HEK293 (cell line): ENCODE measurements around the gene IGF2R.

Experiments used
- CTCF ChIA-PET: fragments of 350-600 bp; formaldehyde crosslinking; extraction: SDS; loops from one replicate; lab custom pipeline; 2021; ENCODE audit warnings: antibody characterized with exemption; lab: Yijun Ruan, JAX
- POLR2A ChIA-PET: fragments of 300-600 bp; formaldehyde crosslinking; extraction: SDS; loops from one replicate; lab custom pipeline; 2020; ENCODE audit warnings: antibody characterized with exemption, inconsistent platforms; lab: Yijun Ruan, JAX
- H3K27ac ChIP-seq: fragments of 200-500 bp; sonication (Bioruptor generic); 2 replicates; pipeline ENCODE4 v1.5.1; 2014; ENCODE audit warnings: low read depth, low read length, control low read depth, inconsistent platforms; ENCODE audit errors: extremely low read depth
- H3K36me3 ChIP-seq, 2 experiments: fragments of 200-500 bp in 1 of 2; sonication (Bioruptor generic) in 1 of 2; 1 replicate in 1 of 2; 2 replicates in 1 of 2; pipeline ENCODE4 v1.5.1; 2014 to 2017; ENCODE audit warnings: inconsistent platforms in 2 of 2, low read length in 2 of 2; ENCODE audit not compliant: control insufficient read depth in 2 of 2, insufficient read depth in 1 of 2
- H3K4me1 ChIP-seq: fragments of 200-500 bp; sonication (Bioruptor generic); 2 replicates; pipeline ENCODE4 v1.5.1; 2014; ENCODE audit warnings: mild to moderate bottlenecking, low read length, inconsistent platforms; ENCODE audit not compliant: control insufficient read depth, insufficient read depth
- H3K4me3 ChIP-seq: 2 replicates; pipeline ENCODE4 v1.5.1; 2011; ENCODE audit warnings: low read depth, mild to moderate bottlenecking, control low read depth, low read length, moderate library complexity
- H3K9me3 ChIP-seq: fragments of 200-500 bp; sonication (Bioruptor generic); 2 replicates; pipeline ENCODE4 v1.5.1; 2014; ENCODE audit warnings: low read depth, low read length, inconsistent platforms; ENCODE audit not compliant: control insufficient read depth, insufficient read depth
- BCL11B ChIP-seq: fragments of 450-650 bp; formaldehyde crosslinking; IDR thresholded peaks from 2 replicates; pipeline ENCODE4 v1.5.1; 2016; ENCODE audit warnings: low read depth, missing biosample characterization, missing genetic modification characterization
- FEZF1 ChIP-seq: fragments of 450-650 bp; formaldehyde crosslinking; IDR thresholded peaks from 2 replicates; pipeline ENCODE4 v1.5.1; 2016; ENCODE audit warnings: missing biosample characterization, missing genetic modification characterization
- KLF1 ChIP-seq: fragments of 450-650 bp; formaldehyde crosslinking; IDR thresholded peaks from 2 replicates; pipeline ENCODE4 v1.5.1; 2016; ENCODE audit warnings: missing biosample characterization, missing genetic modification characterization
- KLF10 ChIP-seq: fragments of 450-650 bp; IDR thresholded peaks from 2 replicates; pipeline ENCODE4 v1.5.1; 2018; ENCODE audit warnings: missing biosample characterization, mild to moderate bottlenecking, missing genetic modification characterization
- SALL2 ChIP-seq: fragments of 450-650 bp; formaldehyde crosslinking; IDR thresholded peaks from 2 replicates; pipeline ENCODE4 v1.5.0; 2017; ENCODE audit warnings: missing biosample characterization, mild to moderate bottlenecking, missing genetic modification characterization, borderline replicate concordance
- TRIM28 ChIP-seq: IDR thresholded peaks from 2 replicates; pipeline ENCODE4 v1.6.1; 2011; ENCODE audit warnings: low read length, control low read depth, borderline replicate concordance
- ZBTB7A ChIP-seq: fragments of 450-650 bp; formaldehyde crosslinking; IDR thresholded peaks from 2 replicates; pipeline ENCODE4 v1.5.1; 2016; ENCODE audit warnings: low read depth, missing biosample characterization, missing genetic modification characterization
- ZEB2 ChIP-seq: fragments of 450-650 bp; formaldehyde crosslinking; IDR thresholded peaks from 2 replicates; pipeline ENCODE4 v1.5.1; 2016; ENCODE audit warnings: missing biosample characterization, missing genetic modification characterization
- ZNF10 ChIP-seq: fragments of 450-650 bp; formaldehyde crosslinking; IDR thresholded peaks from 2 replicates; pipeline ENCODE4 v1.5.1; 2017; ENCODE audit warnings: missing biosample characterization, missing genetic modification characterization
- ZNF133 ChIP-seq: fragments of 450-650 bp; formaldehyde crosslinking; IDR thresholded peaks from 2 replicates; pipeline ENCODE4 v1.5.1; 2016; ENCODE audit warnings: missing biosample characterization, missing genetic modification characterization
- ZNF157 ChIP-seq: fragments of 450-650 bp; formaldehyde crosslinking; IDR thresholded peaks from 2 replicates; pipeline ENCODE4 v1.5.1; 2016; ENCODE audit warnings: missing biosample characterization, missing genetic modification characterization
- ZNF169 ChIP-seq: fragments of 450-650 bp; formaldehyde crosslinking; IDR thresholded peaks from 2 replicates; pipeline ENCODE4 v1.5.1; 2016; ENCODE audit warnings: missing biosample characterization, missing genetic modification characterization
- ZNF214 ChIP-seq: fragments of 450-650 bp; formaldehyde crosslinking; IDR thresholded peaks from 2 replicates; pipeline ENCODE4 v1.5.1; 2017; ENCODE audit warnings: missing biosample characterization, mild to moderate bottlenecking, missing genetic modification characterization, borderline replicate concordance
- ZNF221 ChIP-seq: fragments of 450-650 bp; formaldehyde crosslinking; IDR thresholded peaks from 2 replicates; pipeline ENCODE4 v1.5.1; 2017; ENCODE audit warnings: missing biosample characterization, missing genetic modification characterization, borderline replicate concordance
- ZNF223 ChIP-seq: fragments of 450-650 bp; formaldehyde crosslinking; IDR thresholded peaks from 2 replicates; pipeline ENCODE4 v1.5.1; 2016; ENCODE audit warnings: missing biosample characterization, missing genetic modification characterization
- ZNF239 ChIP-seq: fragments of 450-650 bp; formaldehyde crosslinking; IDR thresholded peaks from 2 replicates; pipeline ENCODE4 v1.5.1; 2016; ENCODE audit warnings: missing biosample characterization, missing genetic modification characterization
- ZNF302 ChIP-seq: fragments of 450-650 bp; formaldehyde crosslinking; IDR thresholded peaks from 2 replicates; pipeline ENCODE4 v1.5.1; 2016; ENCODE audit warnings: missing biosample characterization, missing genetic modification characterization, low read depth
- ZNF324 ChIP-seq: fragments of 450-650 bp; formaldehyde crosslinking; IDR thresholded peaks from 2 replicates; pipeline ENCODE4 v1.5.1; 2016; ENCODE audit warnings: missing biosample characterization, missing genetic modification characterization
- ZNF366 ChIP-seq: fragments of 450-650 bp; formaldehyde crosslinking; conservative IDR thresholded peaks from 2 replicates; pipeline ENCODE4 v1.5.1; 2016; ENCODE audit warnings: missing biosample characterization, missing genetic modification characterization
- ZNF560 ChIP-seq: fragments of 450-650 bp; formaldehyde crosslinking; IDR thresholded peaks from 2 replicates; pipeline ENCODE4 v1.5.1; 2017; ENCODE audit warnings: missing biosample characterization, missing genetic modification characterization, borderline replicate concordance
- ZNF585B ChIP-seq: fragments of 450-650 bp; formaldehyde crosslinking; IDR thresholded peaks from 2 replicates; pipeline ENCODE4 v1.5.1; 2016; ENCODE audit warnings: missing biosample characterization, missing genetic modification characterization
- ZNF768 ChIP-seq: fragments of 450-650 bp; formaldehyde crosslinking; IDR thresholded peaks from 2 replicates; pipeline ENCODE4 v1.5.1; 2018; ENCODE audit warnings: missing biosample characterization, mild to moderate bottlenecking, missing genetic modification characterization
- ZNF843 ChIP-seq: fragments of 450-650 bp; formaldehyde crosslinking; IDR thresholded peaks from 2 replicates; pipeline ENCODE4 v1.5.1; 2016; ENCODE audit warnings: missing biosample characterization, missing genetic modification characterization
- TF ChIP-seq, protein P1 (sequence below): fragments of 450-650 bp; formaldehyde crosslinking; IDR thresholded peaks from 2 replicates; pipeline ENCODE4 v1.5.0; 2017; ENCODE audit warnings: missing biosample characterization, missing genetic modification characterization, borderline replicate concordance
- TF ChIP-seq, protein P2 (sequence below): fragments of 450-650 bp; formaldehyde crosslinking; IDR thresholded peaks from 2 replicates; pipeline ENCODE4 v1.5.1; 2016; ENCODE audit warnings: missing biosample characterization, missing genetic modification characterization
- TF ChIP-seq, protein P3 (sequence below): fragments of 450-650 bp; IDR thresholded peaks from 2 replicates; pipeline ENCODE4 v1.5.1; 2018; ENCODE audit warnings: missing biosample characterization, missing genetic modification characterization
- TF ChIP-seq, protein P4 (sequence below): fragments of 450-650 bp; formaldehyde crosslinking; IDR thresholded peaks from 2 replicates; pipeline ENCODE4 v1.5.1; 2017; ENCODE audit warnings: missing biosample characterization, missing genetic modification characterization
- TF ChIP-seq, protein P5 (sequence below): fragments of 450-650 bp; formaldehyde crosslinking; IDR thresholded peaks from 2 replicates; pipeline ENCODE4 v1.5.1; 2016; ENCODE audit warnings: missing biosample characterization, missing genetic modification characterization
- TF ChIP-seq, protein P6 (sequence below): fragments of 450-650 bp; formaldehyde crosslinking; IDR thresholded peaks from 2 replicates; pipeline ENCODE4 v1.5.1; 2016; ENCODE audit warnings: missing biosample characterization, missing genetic modification characterization, low read depth

IGF2R gene

DNA sequence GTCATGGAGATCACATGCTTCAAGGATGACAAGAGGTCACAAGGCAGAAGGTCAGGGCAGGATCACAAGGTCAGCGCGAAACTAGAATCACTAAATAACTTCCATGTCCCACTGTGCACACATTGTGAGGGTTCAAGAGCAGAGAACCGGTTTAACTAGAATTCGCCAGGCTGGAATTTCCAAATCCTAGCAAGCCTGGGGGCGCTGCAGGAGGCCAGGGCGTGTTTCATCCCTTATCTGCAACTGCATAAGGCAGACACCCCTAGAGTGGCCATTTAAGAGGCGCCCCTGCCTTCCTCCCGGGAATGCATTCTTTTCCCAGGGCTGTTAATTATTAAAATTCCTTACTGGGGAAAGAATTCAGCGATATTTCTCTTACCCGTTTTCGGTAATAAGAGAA lies 112.5 kb downstream of the IGF2R start:
- Histone ChIP-seq H3K27ac (no peak overlapping the region), H3K4me1 (no peaks in the 10 kb centered on the region), H3K9me3 (no peaks in the 10 kb centered on the region), H3K4me3 (no peak overlapping the region)
- no peak for TF ChIP-seq ZNF239 (tag by site-specific recombination)
- TF ChIP-seq TRIM28 = no peak
- TF ChIP-seq ZNF10 (tag by site-specific recombination) = no peak
- TF ChIP-seq KLF1 (tag by site-specific recombination) = no peak
- TF ChIP-seq ZBTB7A = no peak
- TF ChIP-seq, protein P1, sequence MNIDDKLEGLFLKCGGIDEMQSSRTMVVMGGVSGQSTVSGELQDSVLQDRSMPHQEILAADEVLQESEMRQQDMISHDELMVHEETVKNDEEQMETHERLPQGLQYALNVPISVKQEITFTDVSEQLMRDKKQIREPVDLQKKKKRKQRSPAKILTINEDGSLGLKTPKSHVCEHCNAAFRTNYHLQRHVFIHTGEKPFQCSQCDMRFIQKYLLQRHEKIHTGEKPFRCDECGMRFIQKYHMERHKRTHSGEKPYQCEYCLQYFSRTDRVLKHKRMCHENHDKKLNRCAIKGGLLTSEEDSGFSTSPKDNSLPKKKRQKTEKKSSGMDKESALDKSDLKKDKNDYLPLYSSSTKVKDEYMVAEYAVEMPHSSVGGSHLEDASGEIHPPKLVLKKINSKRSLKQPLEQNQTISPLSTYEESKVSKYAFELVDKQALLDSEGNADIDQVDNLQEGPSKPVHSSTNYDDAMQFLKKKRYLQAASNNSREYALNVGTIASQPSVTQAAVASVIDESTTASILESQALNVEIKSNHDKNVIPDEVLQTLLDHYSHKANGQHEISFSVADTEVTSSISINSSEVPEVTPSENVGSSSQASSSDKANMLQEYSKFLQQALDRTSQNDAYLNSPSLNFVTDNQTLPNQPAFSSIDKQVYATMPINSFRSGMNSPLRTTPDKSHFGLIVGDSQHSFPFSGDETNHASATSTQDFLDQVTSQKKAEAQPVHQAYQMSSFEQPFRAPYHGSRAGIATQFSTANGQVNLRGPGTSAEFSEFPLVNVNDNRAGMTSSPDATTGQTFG = no peak
- TF ChIP-seq, protein P2, sequence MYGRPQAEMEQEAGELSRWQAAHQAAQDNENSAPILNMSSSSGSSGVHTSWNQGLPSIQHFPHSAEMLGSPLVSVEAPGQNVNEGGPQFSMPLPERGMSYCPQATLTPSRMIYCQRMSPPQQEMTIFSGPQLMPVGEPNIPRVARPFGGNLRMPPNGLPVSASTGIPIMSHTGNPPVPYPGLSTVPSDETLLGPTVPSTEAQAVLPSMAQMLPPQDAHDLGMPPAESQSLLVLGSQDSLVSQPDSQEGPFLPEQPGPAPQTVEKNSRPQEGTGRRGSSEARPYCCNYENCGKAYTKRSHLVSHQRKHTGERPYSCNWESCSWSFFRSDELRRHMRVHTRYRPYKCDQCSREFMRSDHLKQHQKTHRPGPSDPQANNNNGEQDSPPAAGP (tag by site-specific recombination) = no peak
- no peak for TF ChIP-seq ZNF560 (tag by site-specific recombination)
- TF ChIP-seq ZNF169 (tag by site-specific recombination) = no peak
- TF ChIP-seq SALL2 = no peak
- TF ChIP-seq ZNF585B (tag by site-specific recombination) = no peak
- TF ChIP-seq, protein P3, sequence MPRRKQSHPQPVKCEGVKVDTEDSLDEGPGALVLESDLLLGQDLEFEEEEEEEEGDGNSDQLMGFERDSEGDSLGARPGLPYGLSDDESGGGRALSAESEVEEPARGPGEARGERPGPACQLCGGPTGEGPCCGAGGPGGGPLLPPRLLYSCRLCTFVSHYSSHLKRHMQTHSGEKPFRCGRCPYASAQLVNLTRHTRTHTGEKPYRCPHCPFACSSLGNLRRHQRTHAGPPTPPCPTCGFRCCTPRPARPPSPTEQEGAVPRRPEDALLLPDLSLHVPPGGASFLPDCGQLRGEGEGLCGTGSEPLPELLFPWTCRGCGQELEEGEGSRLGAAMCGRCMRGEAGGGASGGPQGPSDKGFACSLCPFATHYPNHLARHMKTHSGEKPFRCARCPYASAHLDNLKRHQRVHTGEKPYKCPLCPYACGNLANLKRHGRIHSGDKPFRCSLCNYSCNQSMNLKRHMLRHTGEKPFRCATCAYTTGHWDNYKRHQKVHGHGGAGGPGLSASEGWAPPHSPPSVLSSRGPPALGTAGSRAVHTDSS (tag by site-specific recombination) = no peak
- TF ChIP-seq ZNF843 (tag by site-specific recombination) = no peak
- TF ChIP-seq, protein P4, sequence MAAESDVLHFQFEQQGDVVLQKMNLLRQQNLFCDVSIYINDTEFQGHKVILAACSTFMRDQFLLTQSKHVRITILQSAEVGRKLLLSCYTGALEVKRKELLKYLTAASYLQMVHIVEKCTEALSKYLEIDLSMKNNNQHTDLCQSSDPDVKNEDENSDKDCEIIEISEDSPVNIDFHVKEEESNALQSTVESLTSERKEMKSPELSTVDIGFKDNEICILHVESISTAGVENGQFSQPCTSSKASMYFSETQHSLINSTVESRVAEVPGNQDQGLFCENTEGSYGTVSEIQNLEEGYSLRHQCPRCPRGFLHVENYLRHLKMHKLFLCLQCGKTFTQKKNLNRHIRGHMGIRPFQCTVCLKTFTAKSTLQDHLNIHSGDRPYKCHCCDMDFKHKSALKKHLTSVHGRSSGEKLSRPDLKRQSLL = no peak
- no peak for TF ChIP-seq ZNF223 (tag by site-specific recombination)
- TF ChIP-seq, all 188 proteins: peak for 0
- POLR2A ChIA-PET = no interaction called here
- CTCF ChIA-PET = no interaction called here
- peaks cover 3 to 97% of the 10 kb centered on the region in 2 experiments; a peak in 2 of 3 replicates for H3K36me3 ChIP-seq

DNA sequence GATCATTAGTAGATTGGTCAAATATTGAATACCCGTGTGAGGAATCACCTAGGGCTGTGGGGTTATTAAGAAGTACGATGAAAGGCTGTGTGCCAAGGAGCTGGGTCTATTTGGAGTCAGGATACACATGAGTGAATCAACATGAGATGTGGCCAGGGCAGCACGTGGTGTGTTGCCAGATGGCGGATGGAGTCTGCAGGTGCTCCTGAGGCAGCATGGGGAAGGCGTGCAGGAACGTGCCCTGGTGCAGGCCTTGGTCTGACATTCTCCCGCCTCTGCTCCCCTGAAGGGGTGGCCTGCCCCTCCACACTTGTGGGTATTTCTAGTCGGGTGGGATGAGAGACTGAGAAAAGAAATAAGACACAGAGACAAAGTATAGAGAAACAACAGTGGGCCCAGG lies 113.7 kb downstream of the IGF2R start:
- Histone ChIP-seq H3K9me3 (no peaks in the 10 kb centered on the region), H3K27ac (no peak overlapping the region), H3K4me3 (no peak overlapping the region), H3K36me3 (peaks cover 3 to 97% of the 10 kb centered on the region in 2 experiments; a peak in 2 of 3 replicates), H3K4me1 (no peaks in the 10 kb centered on the region)
- CTCF ChIA-PET = interaction anchor here (0.7 kb wide), 1 partner anchor 20 kb away, joined by 3 read pairs; no protein-coding TSS in a partner anchor
- POLR2A ChIA-PET = no interaction called here
- TF ChIP-seq ZNF214 (tag by site-specific recombination) (no peak), ZBTB7A (no peak), ZNF157 (tag by site-specific recombination) (no peak), ZNF133 (tag by site-specific recombination) (no peak), FEZF1 (tag by site-specific recombination) (no peak), KLF10 (tag by site-specific recombination) (no peak), BCL11B (tag by site-specific recombination) (no peak), ZNF302 (tag by site-specific recombination) (no peak), ZNF324 (tag by site-specific recombination) (no peak), ZEB2 (tag by site-specific recombination) (no peak), ZNF366 (no peak), ZNF221 (tag by site-specific recombination) (no peak), ZNF768 (tag by site-specific recombination) (no peak)
- TF ChIP-seq, protein P5, sequence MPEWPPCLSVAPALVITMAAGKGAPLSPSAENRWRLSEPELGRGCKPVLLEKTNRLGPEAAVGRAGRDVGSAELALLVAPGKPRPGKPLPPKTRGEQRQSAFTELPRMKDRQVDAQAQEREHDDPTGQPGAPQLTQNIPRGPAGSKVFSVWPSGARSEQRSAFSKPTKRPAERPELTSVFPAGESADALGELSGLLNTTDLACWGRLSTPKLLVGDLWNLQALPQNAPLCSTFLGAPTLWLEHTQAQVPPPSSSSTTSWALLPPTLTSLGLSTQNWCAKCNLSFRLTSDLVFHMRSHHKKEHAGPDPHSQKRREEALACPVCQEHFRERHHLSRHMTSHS (tag by site-specific recombination) = no peak
- TF ChIP-seq, protein P6, sequence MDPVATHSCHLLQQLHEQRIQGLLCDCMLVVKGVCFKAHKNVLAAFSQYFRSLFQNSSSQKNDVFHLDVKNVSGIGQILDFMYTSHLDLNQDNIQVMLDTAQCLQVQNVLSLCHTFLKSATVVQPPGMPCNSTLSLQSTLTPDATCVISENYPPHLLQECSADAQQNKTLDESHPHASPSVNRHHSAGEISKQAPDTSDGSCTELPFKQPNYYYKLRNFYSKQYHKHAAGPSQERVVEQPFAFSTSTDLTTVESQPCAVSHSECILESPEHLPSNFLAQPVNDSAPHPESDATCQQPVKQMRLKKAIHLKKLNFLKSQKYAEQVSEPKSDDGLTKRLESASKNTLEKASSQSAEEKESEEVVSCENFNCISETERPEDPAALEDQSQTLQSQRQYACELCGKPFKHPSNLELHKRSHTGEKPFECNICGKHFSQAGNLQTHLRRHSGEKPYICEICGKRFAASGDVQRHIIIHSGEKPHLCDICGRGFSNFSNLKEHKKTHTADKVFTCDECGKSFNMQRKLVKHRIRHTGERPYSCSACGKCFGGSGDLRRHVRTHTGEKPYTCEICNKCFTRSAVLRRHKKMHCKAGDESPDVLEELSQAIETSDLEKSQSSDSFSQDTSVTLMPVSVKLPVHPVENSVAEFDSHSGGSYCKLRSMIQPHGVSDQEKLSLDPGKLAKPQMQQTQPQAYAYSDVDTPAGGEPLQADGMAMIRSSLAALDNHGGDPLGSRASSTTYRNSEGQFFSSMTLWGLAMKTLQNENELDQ = no peak
